Vagina (tissue), 2 donors: ENCODE measurements around the gene SEMA6D. TPM values are rescaled to one million over a fixed set of nuclear protein-coding genes. Genes with fewer than 3 reads are reported as not detected.

ENCODE experiments used
- DNase-seq, 2 donors: peaks; one replicate each; pipeline ENCODE4 v3.0.0-alpha.2; 2017; ENCODE audit errors: extremely low spot score in 2 of 2
- H3K27ac ChIP-seq: fragments of 200-600 bp; sonication (generic); one replicate; pipeline ENCODE4 v1.5.1; 2019
- H3K27me3 ChIP-seq: fragments of 200-600 bp; sonication (generic); one replicate; pipeline ENCODE4 v1.5.1; 2019
- H3K36me3 ChIP-seq, 2 donors: fragments of 200-600 bp; sonication (generic); one replicate each; pipeline ENCODE4 v1.5.1; 2017 to 2019
- H3K4me1 ChIP-seq: fragments of 200-600 bp; sonication (generic); one replicate; pipeline ENCODE4 v1.5.1; 2019
- H3K4me3 ChIP-seq, 2 donors: fragments of 200-600 bp; sonication (generic); 1 replicate in 1 of 2; 2 replicates in 1 of 2; pipeline ENCODE4 v1.5.1; 2016 to 2019
- H3K9me3 ChIP-seq: fragments of 200-600 bp; sonication (generic); one replicate; pipeline ENCODE4 v1.5.1; 2019
- POLR2A ChIP-seq, 2 donors: fragments of 450-650 bp; IDR thresholded peaks; one replicate each; pipeline ENCODE4 v1.6.1; 2017; ENCODE audit warnings: antibody characterized with exemption in 2 of 2, mild to moderate bottlenecking in 2 of 2, moderate library complexity in 2 of 2
- POLR2AphosphoS5 ChIP-seq, 2 donors: sonication (generic); formaldehyde crosslinking; IDR thresholded peaks; one replicate each; pipeline ENCODE4 v1.9.0; 2017; ENCODE audit warnings: antibody characterized with exemption in 2 of 2, mild to moderate bottlenecking in 2 of 2, low read depth in 1 of 2; ENCODE audit not compliant: insufficient read depth in 1 of 2
- intact Hi-C: fragments of 100-400 bp; cut with DNase I; formaldehyde crosslinking; loops from one replicate; pipeline ENCODE4 v1.15.1; 2023
- total RNA-seq: library from RNA; depleted of rRNA; stranded (reverse); fragments of >200 nt; gene quantifications from one replicate; pipeline ENCODE4 v1.2.3, GENCODE V29; 2016
- TF ChIP-seq, protein P1 (sequence below), 3 experiments: fragments of 450-650 bp in 2 of 3; fragments of 200-600 bp in 1 of 3; sonication (generic) in 1 of 3; IDR thresholded peaks; one replicate each; pipeline ENCODE4 v1.5.1; 2017 to 2019; ENCODE audit warnings: antibody characterized with exemption in 3 of 3, mild to moderate bottlenecking in 2 of 3, moderate library complexity in 2 of 3

Gene SEMA6D
- total RNA-seq, 1 donor from 2014 or later: 34.9 TPM

DNA sequence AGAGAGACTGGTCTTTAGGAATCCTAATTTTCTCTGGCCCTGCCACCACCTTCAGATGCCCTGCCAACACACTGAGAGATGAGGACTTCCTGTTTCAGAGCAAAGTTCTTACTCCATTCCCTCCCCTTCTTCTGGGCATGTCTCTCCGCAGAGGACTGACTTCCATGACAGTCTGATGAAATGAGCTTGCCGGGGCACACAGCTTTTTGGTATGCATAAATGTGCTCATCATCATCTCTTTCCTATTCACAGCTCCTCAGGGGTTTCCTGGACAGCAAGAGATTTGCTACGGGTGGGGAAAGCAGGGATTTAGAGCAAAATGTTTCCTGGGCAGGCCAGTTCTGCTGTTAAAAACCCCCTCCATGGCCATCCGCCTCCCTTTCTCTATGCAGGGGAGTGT is 27.6 kb upstream of the SEMA6D start:
- H3K9me3 ChIP-seq: no peaks in the 10 kb centered on the region
- DNase-seq: no peak
- H3K27ac ChIP-seq: no peak overlapping the region
- no peaks in the 10 kb centered on the region for H3K36me3 ChIP-seq
- no peaks in the 10 kb centered on the region for H3K27me3 ChIP-seq
- H3K4me3 ChIP-seq: no peak overlapping the region
- intact Hi-C loops: no loop called here
- H3K4me1 ChIP-seq: no peaks in the 10 kb centered on the region
- TF ChIP-seq POLR2AphosphoS5 (IDR thresholded peaks at IDR 0.05; ENCODE audit: insufficient read depth in 1 of 2, low read depth in 1 of 2) (no peak), POLR2A (IDR thresholded peaks at IDR 0.05) (no peak)
- TF ChIP-seq, protein P1, sequence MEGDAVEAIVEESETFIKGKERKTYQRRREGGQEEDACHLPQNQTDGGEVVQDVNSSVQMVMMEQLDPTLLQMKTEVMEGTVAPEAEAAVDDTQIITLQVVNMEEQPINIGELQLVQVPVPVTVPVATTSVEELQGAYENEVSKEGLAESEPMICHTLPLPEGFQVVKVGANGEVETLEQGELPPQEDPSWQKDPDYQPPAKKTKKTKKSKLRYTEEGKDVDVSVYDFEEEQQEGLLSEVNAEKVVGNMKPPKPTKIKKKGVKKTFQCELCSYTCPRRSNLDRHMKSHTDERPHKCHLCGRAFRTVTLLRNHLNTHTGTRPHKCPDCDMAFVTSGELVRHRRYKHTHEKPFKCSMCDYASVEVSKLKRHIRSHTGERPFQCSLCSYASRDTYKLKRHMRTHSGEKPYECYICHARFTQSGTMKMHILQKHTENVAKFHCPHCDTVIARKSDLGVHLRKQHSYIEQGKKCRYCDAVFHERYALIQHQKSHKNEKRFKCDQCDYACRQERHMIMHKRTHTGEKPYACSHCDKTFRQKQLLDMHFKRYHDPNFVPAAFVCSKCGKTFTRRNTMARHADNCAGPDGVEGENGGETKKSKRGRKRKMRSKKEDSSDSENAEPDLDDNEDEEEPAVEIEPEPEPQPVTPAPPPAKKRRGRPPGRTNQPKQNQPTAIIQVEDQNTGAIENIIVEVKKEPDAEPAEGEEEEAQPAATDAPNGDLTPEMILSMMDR (IDR thresholded peaks at IDR 0.05): no peak

DNA sequence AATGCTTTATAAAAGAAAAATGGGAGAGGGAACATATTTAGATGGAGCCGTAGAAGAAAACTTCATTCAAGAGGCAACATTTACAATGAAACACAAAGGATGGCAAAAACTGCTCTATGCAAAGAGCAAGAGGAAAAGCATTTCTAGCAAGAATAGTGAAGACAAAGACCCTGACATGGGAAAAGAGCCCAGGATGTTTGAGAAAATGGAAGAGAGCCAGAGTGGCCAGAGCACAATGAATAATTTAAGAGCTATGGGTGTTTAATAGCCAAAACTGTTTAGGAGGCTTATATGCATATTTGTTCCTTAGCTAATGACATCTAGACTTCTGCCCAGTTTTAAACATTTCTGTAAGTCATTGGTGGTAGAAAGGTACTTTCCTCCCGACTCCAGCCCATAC is 25.4 kb upstream of the SEMA6D start:
- intact Hi-C loops: no loop called here
- no peaks in the 10 kb centered on the region for H3K9me3 ChIP-seq
- H3K4me1 ChIP-seq: no peaks in the 10 kb centered on the region
- no peak overlapping the region for H3K4me3 ChIP-seq
- no peak for TF ChIP-seq POLR2A (IDR thresholded peaks at IDR 0.05)
- no peak for TF ChIP-seq POLR2AphosphoS5 (IDR thresholded peaks at IDR 0.05; ENCODE audit: insufficient read depth in 1 of 2, low read depth in 1 of 2)
- TF ChIP-seq, protein P1 (IDR thresholded peaks at IDR 0.05): no peak
- no peaks in the 10 kb centered on the region for H3K36me3 ChIP-seq
- no peak for DNase-seq
- no peak overlapping the region for H3K27ac ChIP-seq
- no peaks in the 10 kb centered on the region for H3K27me3 ChIP-seq

DNA sequence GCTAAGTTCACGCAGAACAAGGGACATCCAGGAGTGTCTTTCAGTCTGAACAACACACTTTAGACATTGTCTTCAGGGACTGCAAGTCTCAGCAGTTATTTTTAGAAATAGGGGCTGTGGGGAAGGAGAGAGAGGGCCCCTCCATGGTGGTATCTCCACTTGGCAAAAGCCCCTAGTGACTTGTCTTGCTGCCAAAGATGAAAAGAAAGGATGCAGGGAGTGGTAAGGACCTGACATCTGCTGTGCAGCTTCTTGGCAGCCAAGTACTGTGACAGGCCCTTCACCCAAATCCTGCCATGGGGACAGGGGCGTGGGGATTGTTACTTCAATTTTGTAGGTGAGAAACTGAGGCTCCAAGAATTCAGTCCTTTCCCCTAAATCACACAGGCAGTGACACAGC is 21.0 kb upstream of the SEMA6D start:
- TF ChIP-seq POLR2AphosphoS5 (IDR thresholded peaks at IDR 0.05; ENCODE audit: insufficient read depth in 1 of 2, low read depth in 1 of 2): no peak
- TF ChIP-seq, protein P1 (IDR thresholded peaks at IDR 0.05): no peak
- no peak for TF ChIP-seq POLR2A (IDR thresholded peaks at IDR 0.05)
- intact Hi-C loops: no loop called here
- no peak for DNase-seq
- Histone ChIP-seq H3K4me3 (no peak overlapping the region), H3K4me1 (no peaks in the 10 kb centered on the region), H3K36me3 (no peaks in the 10 kb centered on the region), H3K27me3 (no peaks in the 10 kb centered on the region), H3K27ac (no peak overlapping the region), H3K9me3 (no peaks in the 10 kb centered on the region)

DNA sequence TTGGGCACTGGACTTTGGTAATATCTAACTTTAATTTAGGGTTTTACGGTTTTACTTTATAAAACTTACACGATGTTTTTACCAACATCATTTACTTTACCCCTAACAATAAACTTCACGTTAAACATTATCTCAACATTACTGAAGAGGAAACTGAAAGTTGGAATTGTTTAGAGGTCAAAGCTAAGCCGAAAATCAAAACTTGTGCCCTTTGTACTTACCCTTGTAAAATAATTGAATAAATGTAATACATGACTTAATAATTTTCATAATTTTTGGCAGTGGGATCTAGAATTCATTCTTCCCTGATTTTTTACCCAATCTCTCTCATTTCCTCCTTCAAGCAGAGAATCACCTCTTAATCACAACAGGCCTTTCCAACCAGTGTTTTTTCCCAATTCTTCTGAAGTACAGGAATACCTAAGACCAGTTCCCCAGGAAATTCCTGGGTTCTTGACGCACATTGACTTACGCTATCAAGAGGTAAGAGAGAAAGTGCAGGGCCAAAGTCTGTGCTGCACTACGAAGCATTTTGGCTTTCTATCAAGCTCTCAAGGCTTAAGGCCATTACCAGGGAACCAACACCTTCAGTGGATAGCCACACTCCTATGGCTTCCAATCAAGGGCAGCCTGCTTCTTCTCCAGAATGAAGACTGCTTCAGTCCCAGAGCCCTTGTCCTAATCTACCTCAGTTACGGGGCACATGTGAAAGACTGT is 11.9 kb upstream of the SEMA6D start:
- Histone ChIP-seq H3K27ac (no peak overlapping the region), H3K4me1 (no peaks in the 10 kb centered on the region), H3K4me3 (no peak overlapping the region), H3K9me3 (no peaks in the 10 kb centered on the region), H3K36me3 (no peaks in the 10 kb centered on the region), H3K27me3 (no peaks in the 10 kb centered on the region)
- intact Hi-C loops: no loop called here
- no peak for TF ChIP-seq POLR2AphosphoS5 (IDR thresholded peaks at IDR 0.05; ENCODE audit: insufficient read depth in 1 of 2, low read depth in 1 of 2)
- TF ChIP-seq, protein P1 (IDR thresholded peaks at IDR 0.05): no peak
- TF ChIP-seq POLR2A (IDR thresholded peaks at IDR 0.05): no peak
- DNase-seq: no peak

DNA sequence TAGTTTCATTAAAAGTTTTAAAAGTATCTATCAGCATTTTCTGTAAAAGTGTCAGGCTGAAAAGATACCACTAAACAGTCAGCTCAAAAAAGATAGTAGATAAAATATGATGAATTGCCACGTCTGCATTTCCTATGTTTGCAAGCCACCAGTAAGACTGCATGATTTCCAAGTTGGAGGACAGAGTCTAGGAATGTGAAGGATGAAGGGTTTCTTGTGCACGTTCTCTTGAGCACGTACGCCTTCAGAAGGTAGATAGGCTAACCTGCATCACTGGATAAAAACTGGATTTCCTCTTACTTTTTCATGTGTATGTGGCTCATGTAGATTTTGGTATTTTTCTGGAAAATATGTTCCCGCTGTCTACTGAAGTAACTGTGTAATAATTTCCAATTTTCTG is 9.9 kb upstream of the SEMA6D start:
- no peak for TF ChIP-seq POLR2AphosphoS5 (IDR thresholded peaks at IDR 0.05; ENCODE audit: insufficient read depth in 1 of 2, low read depth in 1 of 2)
- no peak for TF ChIP-seq POLR2A (IDR thresholded peaks at IDR 0.05)
- TF ChIP-seq, protein P1 (IDR thresholded peaks at IDR 0.05): no peak
- intact Hi-C loops: no loop called here
- H3K27ac ChIP-seq: no peak overlapping the region
- no peaks in the 10 kb centered on the region for H3K36me3 ChIP-seq
- H3K4me3 ChIP-seq: no peak overlapping the region
- H3K9me3 ChIP-seq: no peaks in the 10 kb centered on the region
- DNase-seq: no peak
- H3K27me3 ChIP-seq: no peaks in the 10 kb centered on the region
- no peaks in the 10 kb centered on the region for H3K4me1 ChIP-seq
